Putamen (tissue), 1 donor: ENCODE data around the gene TAS1R2.

Experiments
- DNase-seq: peaks from one replicate; pipeline ENCODE4 v3.0.0-alpha.2; 2016; ENCODE audit warnings: low spot score

The TAS1R2 gene

DNA sequence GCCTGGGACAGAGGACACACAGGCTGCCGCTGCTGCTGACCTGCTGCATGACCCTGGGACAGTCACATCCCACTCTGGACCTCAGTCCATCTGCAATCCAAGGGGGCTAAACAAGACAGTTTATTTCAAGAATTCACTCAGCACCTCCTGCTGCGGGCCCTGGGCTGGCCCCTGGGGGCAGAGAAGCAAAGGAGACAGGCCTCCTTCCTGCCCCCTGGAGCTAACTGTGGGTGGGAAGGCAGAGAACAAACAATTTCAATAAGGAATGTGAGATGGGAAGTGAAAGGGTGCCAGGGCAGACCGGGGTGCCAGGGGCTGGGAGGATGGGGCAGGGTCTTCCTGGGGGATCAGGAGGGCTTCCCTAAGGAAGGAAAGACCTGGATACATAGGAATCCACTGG lies 60.0 kb downstream of the TAS1R2 start:
- DNase-seq: no peak

DNA sequence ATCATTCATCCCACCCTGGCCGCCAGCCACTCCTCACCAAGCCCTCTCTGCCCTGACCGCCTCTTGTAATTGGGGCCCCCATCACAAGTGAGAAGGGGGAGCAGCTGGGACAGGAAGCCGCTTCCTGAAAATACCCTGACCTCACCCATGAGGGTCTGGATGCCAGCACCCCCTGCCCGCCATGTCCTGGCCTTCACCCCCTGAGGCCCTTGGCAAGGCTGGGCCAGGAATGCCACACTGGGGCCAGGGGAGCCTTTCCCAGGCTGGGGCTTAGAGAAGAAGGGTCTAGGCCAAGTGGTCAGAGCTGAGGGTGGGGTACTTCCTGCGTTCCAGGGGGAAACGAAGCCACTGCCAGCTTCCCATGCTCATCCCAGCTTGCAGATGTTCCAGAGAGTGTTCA lies 60.5 kb downstream of the TAS1R2 start:
- DNase-seq: no peak

DNA sequence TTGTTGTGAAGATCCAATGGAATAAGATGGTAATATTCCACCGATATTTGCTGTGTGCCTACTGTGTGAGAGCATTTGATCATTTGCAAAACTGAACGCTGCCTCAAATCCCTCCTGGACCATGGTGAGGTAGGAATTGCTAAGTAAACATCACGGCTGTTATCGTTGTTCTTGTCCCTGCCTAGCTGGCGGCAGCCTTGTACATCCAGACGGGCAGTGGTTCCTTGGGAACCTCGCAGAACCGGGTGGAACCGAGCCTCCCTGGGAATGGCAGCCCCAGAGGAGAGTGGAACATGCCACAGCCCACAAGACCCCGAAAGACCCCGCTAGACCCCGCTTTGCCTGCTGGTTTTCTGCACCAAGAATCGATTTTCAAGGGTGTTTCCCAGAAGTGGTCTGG lies 60.9 kb downstream of the TAS1R2 start:
- DNase-seq: no peak

DNA sequence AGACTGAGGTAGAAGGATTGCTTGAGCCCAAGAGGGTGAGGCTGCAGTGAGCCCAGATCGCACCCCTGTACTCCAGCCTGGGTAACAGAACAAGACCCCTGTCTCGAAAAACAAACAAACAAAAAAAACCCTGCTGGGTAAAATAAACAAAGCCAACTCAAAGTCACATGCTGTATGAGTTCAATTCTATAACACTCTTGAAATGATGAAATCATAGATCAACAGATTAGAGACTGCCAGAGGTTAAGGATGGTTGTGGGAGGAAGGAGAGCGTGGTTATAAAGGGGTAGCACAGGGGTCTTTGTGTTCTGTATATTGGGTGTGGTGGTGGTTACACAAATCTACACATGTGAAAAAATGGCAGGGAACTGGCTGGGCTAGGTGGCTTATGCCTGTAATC lies 62.5 kb downstream of the TAS1R2 start:
- DNase-seq: no peak

DNA sequence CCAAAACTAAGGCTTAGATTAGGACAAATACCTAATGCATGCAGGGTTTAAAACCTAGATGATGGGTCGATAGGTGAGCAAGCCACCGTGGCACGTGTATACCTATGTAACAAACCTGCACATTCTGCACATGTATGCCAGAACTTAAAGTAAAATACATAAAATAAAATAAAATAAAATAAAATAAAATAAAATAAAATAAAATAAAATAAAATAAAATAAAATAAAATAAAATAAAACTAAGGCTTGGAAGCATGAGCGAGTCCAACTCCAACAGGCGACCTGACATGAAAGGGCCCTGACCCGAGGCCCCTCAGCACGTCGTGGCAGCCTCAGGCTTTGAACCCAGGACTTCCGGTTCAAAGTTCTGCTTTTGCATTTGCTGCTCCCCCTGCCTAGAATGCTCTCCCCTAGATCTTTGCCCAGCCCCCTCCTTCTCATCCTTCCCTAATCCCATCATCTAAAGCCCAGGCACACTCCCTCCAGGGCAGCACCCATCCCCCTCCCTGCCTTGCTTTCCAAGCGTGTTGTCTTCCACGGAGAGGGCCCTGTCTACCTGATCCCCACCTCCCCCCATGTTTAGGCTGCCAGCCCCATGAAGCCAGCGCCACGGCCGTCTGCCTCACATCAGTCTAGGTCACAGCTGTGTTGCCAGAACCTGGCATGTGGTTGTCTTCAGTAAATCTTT lies 64.3 kb downstream of the TAS1R2 start:
- no peak for DNase-seq

DNA sequence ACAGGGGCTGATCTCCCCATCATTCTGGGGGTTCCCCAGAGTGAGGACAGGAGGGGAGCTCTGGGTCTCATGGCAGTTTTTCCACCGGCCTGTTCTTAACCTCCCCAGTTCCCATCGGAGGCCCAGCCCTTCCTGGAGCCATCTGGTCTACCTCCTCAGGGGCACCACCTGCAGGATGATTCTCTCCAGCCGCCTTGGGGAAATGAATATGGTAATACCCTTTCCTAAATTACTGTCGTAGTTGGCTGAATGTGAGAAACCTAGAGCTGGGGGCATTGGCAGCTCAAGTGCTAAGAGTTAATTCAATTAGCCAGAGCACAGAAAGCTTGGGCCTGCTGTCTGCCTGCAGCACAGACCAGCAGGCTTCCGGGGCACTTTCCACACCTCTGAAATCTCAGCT lies 64.9 kb downstream of the TAS1R2 start:
- DNase-seq: no peak

DNA sequence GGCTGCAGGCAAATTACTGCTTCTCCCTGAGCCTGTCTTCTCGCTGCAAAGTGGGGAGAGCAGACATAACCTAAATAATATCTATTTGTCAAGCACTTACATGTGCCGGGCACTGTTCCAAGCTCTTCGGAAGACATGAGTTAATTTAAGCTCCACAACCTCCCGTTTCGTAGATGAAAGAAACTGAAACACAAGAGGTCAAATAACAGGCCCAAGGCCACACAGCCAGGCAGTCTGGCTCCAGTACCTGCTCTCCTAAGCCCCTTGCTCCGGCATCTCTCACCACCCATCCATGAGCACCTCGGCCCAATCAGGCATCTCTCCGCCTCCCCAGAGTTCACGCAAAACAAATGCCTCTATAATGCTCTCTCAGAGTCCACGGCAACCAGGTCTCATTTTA lies 65.4 kb downstream of the TAS1R2 start:
- no peak for DNase-seq

DNA sequence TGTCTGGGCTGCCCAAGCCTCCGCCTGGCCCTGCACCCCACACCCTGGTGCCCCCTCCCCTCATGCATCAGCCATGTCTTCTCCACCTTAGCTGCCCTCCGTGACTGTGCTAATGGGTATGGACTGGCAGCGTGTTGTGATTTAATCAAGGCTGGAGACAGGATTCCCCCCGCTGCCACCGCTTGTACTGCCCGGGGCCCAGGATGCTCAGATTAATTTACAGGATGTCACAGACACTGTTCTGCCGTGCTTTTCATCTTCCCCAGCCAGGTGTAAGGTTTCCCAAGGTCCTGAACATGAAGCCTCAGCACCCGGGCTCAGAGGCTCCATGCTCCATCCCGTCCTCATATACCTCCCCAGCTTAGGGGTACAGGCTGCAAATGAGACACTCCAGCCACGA lies 66.3 kb downstream of the TAS1R2 start:
- no peak for DNase-seq

DNA sequence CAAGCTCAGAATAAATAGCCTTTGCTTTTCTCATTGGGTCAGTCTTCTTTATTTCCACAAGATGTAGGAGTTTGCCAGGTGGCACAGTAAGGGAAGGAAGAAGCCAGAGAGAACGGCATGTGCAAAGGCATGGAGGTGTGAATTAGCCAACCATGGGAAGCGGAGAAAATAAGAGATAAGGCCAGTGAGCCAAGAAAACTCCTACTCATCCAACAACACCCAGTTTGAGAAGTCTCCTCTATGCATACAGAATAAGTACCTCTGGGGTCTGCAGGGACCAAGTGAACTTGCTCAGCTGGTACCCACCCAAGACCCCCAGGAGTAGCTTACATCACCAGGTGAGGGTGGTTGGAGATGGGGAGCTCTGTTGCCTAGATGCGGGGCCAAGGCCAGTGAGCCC lies 66.7 kb downstream of the TAS1R2 start:
- DNase-seq: no peak
